Chondrocyte (in vitro differentiated cells): Measurements from ENCODE around the gene MYCBPAP. TPM values are rescaled to one million over a fixed set of nuclear protein-coding genes. Genes with fewer than 3 reads are reported as not detected.

Source experiments
- DNase-seq: peaks from one replicate; pipeline ENCODE4 v3.0.0; 2021; ENCODE audit warnings: mixed read lengths, low spot score
- H3K27ac Mint-ChIP-seq: one replicate; pipeline ENCODE4 v1.8.0; 2021; ENCODE audit warnings: mild to moderate bottlenecking, moderate library complexity, mixed read lengths; ENCODE audit not compliant: unreplicated experiment
- H3K27me3 Mint-ChIP-seq: 2 replicates; pipeline ENCODE4 v1.8.0; 2021; ENCODE audit warnings: low read depth, mixed read lengths
- H3K36me3 Mint-ChIP-seq: 2 replicates; pipeline ENCODE4 v1.8.0; 2021; ENCODE audit warnings: low read depth, mixed read lengths
- H3K4me1 Mint-ChIP-seq: 2 replicates; pipeline ENCODE4 v1.8.0; 2021; ENCODE audit warnings: low read depth, mild to moderate bottlenecking, mixed read lengths
- H3K4me3 Mint-ChIP-seq: one replicate; pipeline ENCODE4 v1.8.0; 2021; ENCODE audit warnings: mild to moderate bottlenecking, moderate library complexity, mixed read lengths; ENCODE audit not compliant: unreplicated experiment
- H3K9me3 Mint-ChIP-seq: 2 replicates; pipeline ENCODE4 v1.8.0; 2021; ENCODE audit warnings: low read depth, mixed read lengths
- CTCF ChIP-seq: fragments of 200-600 bp; sonication (generic); IDR thresholded peaks from 2 replicates; pipeline ENCODE4 v1.5.0; 2021; ENCODE audit warnings: antibody characterized with exemption, mild to moderate bottlenecking, moderate library complexity
- total RNA-seq: library from RNA; stranded (reverse); gene quantifications from 3 replicates; pipeline ENCODE4 v1.2.1, GENCODE V29; 2021

MYCBPAP gene
- total RNA-seq, 1 donor from 2014 or later: 0.99 TPM

- H3K27me3 Mint-ChIP-seq: peaks cover 25% of the 10 kb centered on the region
- H3K4me3 Mint-ChIP-seq: no peak overlapping the region
These were observed 62.3 kb downstream of the MYCBPAP start for GRCh38 chr17:50570528-50570927.

GRCh38 chr17:50571681-50572080 lies 63.4 kb downstream of the MYCBPAP start:
- Mint-ChIP-seq H3K36me3 (no peaks in the 10 kb centered on the region), H3K27ac (no peak overlapping the region), H3K4me3 (no peak overlapping the region), H3K27me3 (peaks cover 13% of the 10 kb centered on the region), H3K4me1 (no peaks in the 10 kb centered on the region), H3K9me3 (no peaks in the 10 kb centered on the region)
- no peak for TF ChIP-seq CTCF
- DNase-seq: no peak

More at GRCh38 chr17:50570528-50570927, 62.3 kb downstream of the MYCBPAP start:
- TF ChIP-seq CTCF: no peak
- Mint-ChIP-seq H3K27ac (no peak overlapping the region), H3K4me1 (no peaks in the 10 kb centered on the region), H3K9me3 (no peaks in the 10 kb centered on the region), H3K36me3 (peaks cover 1% of the 10 kb centered on the region)
- DNase-seq: no peak

GRCh38 chr17:50572541-50572940 lies 64.3 kb downstream of the MYCBPAP start:
- Mint-ChIP-seq H3K9me3 (no peaks in the 10 kb centered on the region), H3K4me3 (no peak overlapping the region), H3K27me3 (peaks cover 7% of the 10 kb centered on the region), H3K4me1 (no peaks in the 10 kb centered on the region), H3K36me3 (no peaks in the 10 kb centered on the region), H3K27ac (no peak overlapping the region)
- no peak for TF ChIP-seq CTCF
- no peak for DNase-seq

GRCh38 chr17:50573866-50574611 lies 65.8 kb downstream of the MYCBPAP start:
- H3K4me3 Mint-ChIP-seq: no peak overlapping the region
- H3K9me3 Mint-ChIP-seq: no peaks in the 10 kb centered on the region
- H3K27ac Mint-ChIP-seq: no peak overlapping the region
- H3K36me3 Mint-ChIP-seq: no peaks in the 10 kb centered on the region
- TF ChIP-seq CTCF: no peak
- DNase-seq: no peak
- H3K27me3 Mint-ChIP-seq: peaks cover 17% of the 10 kb centered on the region
- H3K4me1 Mint-ChIP-seq: no peaks in the 10 kb centered on the region

- H3K27ac Mint-ChIP-seq: no peak overlapping the region
- no peaks in the 10 kb centered on the region for H3K9me3 Mint-ChIP-seq
- no peak overlapping the region for H3K4me3 Mint-ChIP-seq
- H3K27me3 Mint-ChIP-seq: peaks cover 15% of the 10 kb centered on the region
- H3K36me3 Mint-ChIP-seq: no peaks in the 10 kb centered on the region
- DNase-seq: no peak
- H3K4me1 Mint-ChIP-seq: no peaks in the 10 kb centered on the region
- no peak for TF ChIP-seq CTCF
These were observed 67.5 kb downstream of the MYCBPAP start for GRCh38 chr17:50575581-50576210.
